ENCODE results near the gene VSTM4.

GRCh38 chr10:49024484-49024883 is 90.8 kb downstream of the VSTM4 start:
- no peak for TF ChIP-seq POLR2A (IDR thresholded peaks at IDR 0.05; ENCODE audit: low read length)
- TF ChIP-seq GATA1 (IDR thresholded peaks at IDR 0.05; ENCODE audit: low read depth, low read length), result no peak

All from erythroblast (primary cell).